ENCODE data around the gene ATP6V0A4. TPM values are rescaled to one million over a fixed set of nuclear protein-coding genes. Genes with fewer than 3 reads are reported as not detected.

ATP6V0A4 gene
- total and polyA plus RNA-seq, 2 donors (not counting 1 experiment from before 2014, with no cell fraction given): not detected

DNA sequence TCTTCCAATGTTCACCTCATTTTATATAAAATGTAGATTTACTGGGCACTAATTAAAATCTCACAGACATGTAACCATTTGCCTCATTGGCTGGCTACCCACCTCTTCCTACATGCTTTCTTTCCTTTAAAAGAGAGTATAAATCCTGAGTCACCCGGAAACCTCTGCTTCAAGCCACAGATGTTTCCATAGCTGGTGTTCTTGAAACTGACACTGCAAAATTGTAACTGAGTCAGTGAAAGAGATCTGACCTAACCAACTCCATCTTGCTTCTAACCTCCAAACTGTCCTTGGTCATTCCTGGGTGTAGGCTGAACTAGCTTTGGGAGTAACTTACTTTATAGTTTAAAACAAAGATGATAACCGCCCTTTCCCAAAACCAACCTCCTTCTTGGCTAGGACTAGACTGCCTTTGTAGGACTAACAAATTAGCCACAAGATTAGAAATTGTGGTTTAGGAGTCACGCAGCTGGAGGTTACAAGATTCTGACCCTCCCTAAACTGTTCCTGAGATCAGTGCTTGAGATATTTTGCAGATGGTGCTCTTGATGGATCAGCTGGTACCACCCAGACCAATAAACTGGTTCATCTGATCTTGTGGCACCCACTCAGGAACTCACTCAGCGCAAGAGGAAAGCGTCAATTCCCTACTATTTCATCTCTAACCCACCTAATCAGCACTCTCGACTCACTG lies 130.3 kb downstream of the ATP6V0A4 start:
- Histone ChIP-seq H3K9ac (ENCODE audit: low read length) (no peak overlapping the region), H3K27ac (ENCODE audit: low read length in 2 of 2) (no peak overlapping the region), H3K4me1 (ENCODE audit: control insufficient read depth in 2 of 2, insufficient read depth in 2 of 2, low read length in 2 of 2) (peaks cover 0 to 5% of the 10 kb centered on the region in 2 donors), H3K27me3 (replicated peaks in 1 of 4; ENCODE audit: control extremely low read depth in 1 of 4, control insufficient read depth in 3 of 4, insufficient read depth in 4 of 4, low read length in 3 of 4) (peaks cover 0 to 13% (median 8%) of the 10 kb centered on the region in 4 experiments), H3K36me3 (replicated peaks in 1 of 2; ENCODE audit: control extremely low read depth in 1 of 2, control insufficient read depth in 1 of 2, extremely low read depth in 1 of 2, insufficient read depth in 2 of 2, low read length in 1 of 2) (no peaks in the 10 kb centered on the region), H3K4me2 (replicated peaks; ENCODE audit: low read depth, low read length, poor library complexity, severe bottlenecking) (no peak overlapping the region), H3K79me2 (ENCODE audit: control insufficient read depth, insufficient read depth, low read length) (no peaks in the 10 kb centered on the region), H3K4me3 (ENCODE audit: control extremely low read depth in 1 of 5, extremely low read depth in 1 of 5, insufficient read depth in 1 of 5, low read depth in 2 of 5, low read length in 4 of 5) (no peak overlapping the region), H2AFZ (ENCODE audit: insufficient read depth, low read depth, low read length, poor library complexity, severe bottlenecking) (no peak overlapping the region), H4K20me1 (ENCODE audit: control insufficient read depth, insufficient read depth, low read length, poor library complexity, severe bottlenecking) (no peaks in the 10 kb centered on the region), H3K9me3 (ENCODE audit: control extremely low read depth in 1 of 3, control insufficient read depth in 2 of 3, insufficient read depth in 1 of 3, low read length in 2 of 3) (peaks cover 0 to 9% (median 0%) of the 10 kb centered on the region in 3 donors)
- no peak overlapping the region for H3K4me3 Mint-ChIP-seq
- TF ChIP-seq EZH2 (IDR thresholded peaks at IDR 0.05; ENCODE audit: borderline replicate concordance, insufficient read depth, low read depth, low read length, poor library complexity, severe bottlenecking) (no peak), CTCF (IDR thresholded peaks at IDR 0.05) (no peak)
- H3K9me3 Mint-ChIP-seq (ENCODE audit: insufficient read depth): no peaks in the 10 kb centered on the region
- H3K4me1 Mint-ChIP-seq: peaks cover 2% of the 10 kb centered on the region
- ChIA-PET CTCF (no interaction called here), POLR2A (no interaction called here)
- ATAC-seq (ENCODE audit: low read depth) (no peak), DNase-seq (no peak)
- intact Hi-C loops (cut with micrococcal nuclease): no loop called here
- no peak overlapping the region for H3K27ac Mint-ChIP-seq
- WGBS (ENCODE audit: insufficient coverage): 76% methylated on average over 4 of the region's 6 CpGs
- H3K27me3 Mint-ChIP-seq: peaks cover 24% of the 10 kb centered on the region

DNA sequence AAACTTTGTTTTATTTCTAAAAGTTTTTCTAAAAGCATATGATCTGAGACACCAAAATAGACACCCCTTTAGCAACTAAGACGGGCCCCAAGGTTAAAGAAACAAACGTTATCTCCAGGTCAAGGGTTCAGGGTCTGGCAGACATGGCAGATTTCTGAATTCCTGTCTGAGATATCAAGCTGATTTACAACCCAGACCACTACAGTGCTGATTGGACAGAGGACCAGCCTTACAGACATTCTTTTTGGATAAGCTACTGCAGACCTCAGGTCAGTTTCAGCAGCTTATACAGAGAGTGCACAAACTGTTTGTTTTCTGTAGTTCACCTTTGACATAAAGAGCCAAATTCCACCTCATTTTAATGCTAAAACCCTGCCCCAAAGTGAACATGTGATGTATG lies 131.6 kb downstream of the ATP6V0A4 start:
- ChIA-PET CTCF (no interaction called here), POLR2A (no interaction called here)
- Histone ChIP-seq H3K4me2 (replicated peaks; ENCODE audit: low read depth, low read length, poor library complexity, severe bottlenecking) (no peak overlapping the region), H3K79me2 (ENCODE audit: control insufficient read depth, insufficient read depth, low read length) (no peaks in the 10 kb centered on the region), H3K4me3 (ENCODE audit: control extremely low read depth in 1 of 5, extremely low read depth in 1 of 5, insufficient read depth in 1 of 5, low read depth in 2 of 5, low read length in 4 of 5) (no peak overlapping the region), H3K27me3 (replicated peaks in 1 of 4; ENCODE audit: control extremely low read depth in 1 of 4, control insufficient read depth in 3 of 4, insufficient read depth in 4 of 4, low read length in 3 of 4) (peaks cover 0 to 13% (median 8%) of the 10 kb centered on the region in 4 experiments), H3K9ac (ENCODE audit: low read length) (no peak overlapping the region), H3K9me3 (ENCODE audit: control extremely low read depth in 1 of 3, control insufficient read depth in 2 of 3, insufficient read depth in 1 of 3, low read length in 2 of 3) (peaks cover 0 to 9% (median 0%) of the 10 kb centered on the region in 3 donors), H3K4me1 (ENCODE audit: control insufficient read depth in 2 of 2, insufficient read depth in 2 of 2, low read length in 2 of 2) (peaks cover 0 to 5% of the 10 kb centered on the region in 2 donors), H4K20me1 (ENCODE audit: control insufficient read depth, insufficient read depth, low read length, poor library complexity, severe bottlenecking) (no peaks in the 10 kb centered on the region), H3K36me3 (replicated peaks in 1 of 2; ENCODE audit: control extremely low read depth in 1 of 2, control insufficient read depth in 1 of 2, extremely low read depth in 1 of 2, insufficient read depth in 2 of 2, low read length in 1 of 2) (no peaks in the 10 kb centered on the region), H2AFZ (ENCODE audit: insufficient read depth, low read depth, low read length, poor library complexity, severe bottlenecking) (no peak overlapping the region), H3K27ac (ENCODE audit: low read length in 2 of 2) (no peak overlapping the region)
- H3K4me1 Mint-ChIP-seq: peaks cover 2% of the 10 kb centered on the region
- intact Hi-C loops (cut with micrococcal nuclease): no loop called here
- H3K9me3 Mint-ChIP-seq (ENCODE audit: insufficient read depth): no peaks in the 10 kb centered on the region
- no peak for ATAC-seq (ENCODE audit: low read depth)
- no peak overlapping the region for H3K27ac Mint-ChIP-seq
- WGBS (ENCODE audit: insufficient coverage): 44% methylated on average over 2 of the region's 2 CpGs
- no peak overlapping the region for H3K4me3 Mint-ChIP-seq
- no peak for DNase-seq
- TF ChIP-seq EZH2 (IDR thresholded peaks at IDR 0.05; ENCODE audit: borderline replicate concordance, insufficient read depth, low read depth, low read length, poor library complexity, severe bottlenecking) (no peak), CTCF (IDR thresholded peaks at IDR 0.05) (no peak)
- peaks cover 19% of the 10 kb centered on the region for H3K27me3 Mint-ChIP-seq

Measured in B cell (primary cell).